ENCODE measurements around the gene MAPRE2.
"Not testable (repeated sequence)": the region's sequence is repeated elsewhere in the genome, so short reads cannot be mapped to it uniquely, and the experiment has no call there.

Gene MAPRE2

GRCh38 chr18:35127201-35127600, 86.0 kb downstream of the MAPRE2 start:
- no peak for DNase-seq

DNA sequence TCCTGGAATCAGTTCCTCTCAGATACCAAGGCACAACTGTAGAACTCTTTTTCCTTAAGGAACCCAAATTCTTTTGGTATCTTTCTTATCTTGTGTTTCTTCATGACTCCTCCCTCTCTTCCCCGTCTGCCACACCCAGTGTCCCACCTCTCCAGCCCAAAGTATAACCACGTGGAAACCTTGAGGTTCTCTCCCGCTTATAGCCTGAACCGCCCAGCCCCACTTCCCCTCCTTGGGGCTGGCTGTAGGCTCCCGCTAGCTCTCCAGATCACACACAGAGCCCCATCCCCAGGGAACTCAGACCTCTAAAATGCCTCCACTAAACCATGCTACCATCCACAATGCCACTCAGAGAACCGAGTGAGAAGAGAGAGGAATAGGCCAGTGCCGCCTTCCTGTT, 87.5 kb downstream of the MAPRE2 start:
- DNase-seq: no peak

DNA sequence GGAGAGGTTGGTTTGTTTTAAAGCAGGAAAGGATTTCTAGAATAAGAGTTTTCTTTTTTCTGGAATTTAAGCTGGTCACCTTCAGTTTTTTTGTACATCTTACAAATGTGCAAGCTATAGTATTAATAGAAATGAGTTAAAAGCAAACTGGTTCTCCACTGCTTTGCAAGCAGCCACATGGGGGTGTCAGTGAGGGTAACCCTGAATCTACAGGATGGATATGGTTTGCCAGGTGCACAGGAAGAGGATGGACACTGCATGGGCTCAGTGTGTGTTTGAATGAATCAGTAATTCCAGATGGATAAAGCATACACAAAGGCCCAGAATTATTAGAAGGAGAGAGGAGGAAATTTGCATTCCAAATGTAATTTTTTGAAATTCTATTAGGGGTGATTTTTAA, 89.0 kb downstream of the MAPRE2 start:
- no peak for DNase-seq

DNA sequence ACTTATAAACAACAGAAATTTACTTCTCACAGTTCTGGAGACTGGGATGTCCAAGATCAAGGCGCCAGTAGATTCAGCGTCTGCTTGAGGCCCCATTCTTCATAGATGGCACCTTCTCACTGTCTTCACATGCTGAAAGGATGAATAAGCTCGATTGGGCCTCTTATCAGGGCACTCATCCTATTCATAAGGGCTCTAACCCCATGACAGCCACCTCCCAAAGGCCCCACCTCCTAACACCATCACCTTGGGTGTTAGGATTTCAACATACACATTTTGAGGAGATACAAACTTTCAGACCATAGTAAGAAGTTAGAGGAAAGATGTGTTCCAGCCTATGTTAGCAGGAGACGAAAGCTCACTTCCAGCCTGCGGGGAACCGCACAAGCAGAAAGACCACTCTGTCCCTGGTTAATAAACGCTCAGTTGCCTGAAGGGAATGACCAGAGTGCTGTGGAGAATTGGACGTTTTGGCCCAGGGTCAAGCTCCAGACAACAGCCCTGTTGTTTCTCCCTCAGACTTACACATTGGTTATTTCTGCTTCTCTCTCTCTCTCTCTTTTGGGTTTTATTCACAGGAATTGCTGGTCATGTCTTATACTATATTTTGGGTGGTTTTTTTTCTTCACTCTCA, 90.3 kb downstream of the MAPRE2 start:
- DNase-seq: no peak

DNA sequence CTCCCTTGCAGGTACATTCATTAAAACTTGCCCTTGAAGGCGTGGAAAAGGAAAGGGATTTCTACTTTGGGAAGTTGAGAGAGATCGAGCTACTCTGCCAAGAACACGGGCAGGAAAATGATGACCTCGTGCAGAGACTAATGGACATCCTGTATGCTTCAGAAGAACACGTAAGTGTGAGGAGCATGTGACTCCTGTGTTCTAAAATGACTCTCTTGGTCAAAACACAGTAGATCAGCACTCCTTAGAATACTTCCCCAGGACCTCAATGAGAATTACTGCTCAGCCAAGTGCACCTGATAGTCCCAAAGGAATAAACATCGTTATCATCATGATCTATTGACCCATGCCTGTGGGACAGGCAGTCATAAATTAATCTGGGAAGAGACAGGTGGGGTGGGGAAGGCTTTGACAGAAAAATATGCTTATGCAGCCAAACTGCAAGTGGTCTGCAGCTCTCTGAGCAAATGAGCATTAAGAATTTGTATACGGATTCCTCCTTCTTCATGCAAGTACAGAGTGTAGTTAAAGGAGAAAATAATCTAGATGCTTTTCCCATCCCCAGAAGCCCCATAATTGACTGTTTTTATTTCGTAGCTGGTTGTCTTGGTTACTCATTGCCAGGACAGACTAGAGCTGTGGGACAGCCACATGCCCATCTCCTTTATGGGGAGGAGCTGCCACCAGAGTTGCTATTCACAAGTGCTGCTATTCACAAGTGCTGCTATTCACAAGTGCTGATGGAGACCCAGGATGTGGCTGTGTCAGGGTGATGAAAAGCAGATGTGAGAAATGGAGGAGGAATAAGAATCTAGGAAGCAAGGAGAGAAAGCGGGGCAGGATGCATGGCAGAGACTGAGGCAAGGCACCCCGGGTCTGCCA, 91.0 kb downstream of the MAPRE2 start:
- DNase-seq: no peak

GRCh38 chr18:35134190-35134730, 93.0 kb downstream of the MAPRE2 start:
- DNase-seq: no peak

DNA sequence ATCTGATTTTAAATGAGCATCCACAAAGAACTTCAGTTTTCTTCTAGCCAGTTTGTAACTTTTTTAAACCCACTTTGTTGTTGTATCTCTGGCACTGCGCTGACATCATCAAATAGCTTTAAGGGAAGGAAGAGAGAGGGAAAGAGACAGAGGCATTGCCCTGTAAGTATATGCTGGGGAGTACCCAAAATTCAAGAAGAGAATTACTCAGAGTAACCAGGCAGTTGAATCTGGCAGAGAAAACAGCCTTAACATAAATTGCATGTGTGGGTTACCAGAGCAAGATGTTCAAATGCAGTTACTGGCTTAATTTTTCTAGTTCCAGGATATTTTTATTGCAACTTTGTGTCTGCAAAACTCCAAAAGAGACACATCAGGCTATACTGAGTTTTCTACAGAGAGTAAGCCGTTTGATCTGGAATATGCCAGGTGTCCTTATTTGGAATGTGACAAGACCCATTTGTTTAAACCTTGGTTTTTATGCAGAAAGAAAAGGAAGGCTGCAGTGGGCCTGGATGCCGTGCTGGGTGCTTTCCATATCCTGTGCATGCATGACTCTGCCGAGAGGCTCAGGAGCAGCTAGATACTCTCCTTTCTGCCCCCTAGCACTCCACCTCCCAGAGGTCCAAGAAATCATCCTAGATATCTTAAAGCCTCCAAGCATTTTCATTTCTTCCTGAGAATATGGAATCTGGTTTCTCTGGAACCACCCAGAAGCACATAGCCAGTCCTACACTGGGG, 93.7 kb downstream of the MAPRE2 start:
- no peak for DNase-seq

DNA sequence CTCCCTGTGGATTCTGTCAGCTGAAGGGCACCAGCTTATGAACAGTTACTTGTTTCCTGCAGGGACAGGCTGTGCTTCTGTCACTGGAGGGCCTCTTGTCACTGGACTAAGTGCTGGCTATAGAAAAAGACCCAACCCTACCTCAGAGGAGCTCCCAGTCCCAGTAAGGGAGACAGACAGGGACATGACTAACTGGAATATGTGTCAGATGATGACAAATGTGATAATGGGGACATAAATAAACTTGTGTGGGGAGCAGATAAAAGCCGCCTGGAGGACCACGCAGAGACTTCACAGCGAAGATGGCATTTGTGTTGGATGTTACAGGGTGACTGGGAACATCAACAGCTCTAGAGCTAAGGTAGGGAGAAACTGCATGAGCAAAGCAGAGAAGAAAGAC, 95.0 kb downstream of the MAPRE2 start:
- no peak for DNase-seq

- no peak for DNase-seq
These were observed 95.7 kb downstream of the MAPRE2 start for GRCh38 chr18:35136885-35137284.

DNA sequence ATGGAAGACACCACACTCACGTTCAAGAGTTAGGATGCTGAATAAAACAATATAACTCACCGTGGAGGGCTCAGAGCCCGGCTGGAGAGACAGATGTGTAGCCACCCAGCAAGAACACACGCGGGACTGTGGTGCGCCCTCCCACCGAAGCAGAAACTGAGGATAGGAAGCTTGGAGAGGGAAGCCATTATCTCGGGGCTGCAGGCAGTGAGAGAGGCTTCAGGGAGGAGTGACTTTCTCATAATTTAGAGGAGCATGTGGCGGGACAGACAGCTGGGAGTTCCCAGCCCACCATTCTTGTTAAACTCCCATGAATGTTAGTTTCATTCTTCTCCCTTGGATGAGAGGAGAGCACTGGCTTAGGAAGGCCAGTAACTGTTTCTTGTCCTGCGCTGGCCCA, 96.4 kb downstream of the MAPRE2 start:
- no peak for DNase-seq

GRCh38 chr18:35138773-35139172, 97.6 kb downstream of the MAPRE2 start:
- DNase-seq: no peak

GRCh38 chr18:35139517-35139916, 98.3 kb downstream of the MAPRE2 start:
- no peak for DNase-seq

DNA sequence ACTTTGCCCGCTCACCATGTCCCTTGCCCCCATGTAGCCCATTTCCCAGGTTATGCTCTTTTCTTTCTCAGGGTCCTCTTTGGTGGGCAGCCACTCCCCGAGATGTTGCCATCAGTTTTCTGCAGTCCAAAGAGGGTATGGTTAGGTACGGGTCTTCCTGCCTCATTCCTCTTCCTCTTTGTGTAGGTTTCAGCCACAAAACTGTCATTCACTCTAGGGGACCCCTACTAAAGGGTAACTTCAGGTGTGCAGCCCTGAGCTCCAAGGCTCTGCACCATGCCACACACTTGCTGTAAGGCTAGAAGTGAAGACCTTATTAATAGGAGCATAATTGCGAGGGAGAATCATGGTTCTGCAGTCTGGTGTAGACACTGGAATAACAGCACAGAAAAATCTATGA, 99.9 kb downstream of the MAPRE2 start:
- no peak for DNase-seq

DNA sequence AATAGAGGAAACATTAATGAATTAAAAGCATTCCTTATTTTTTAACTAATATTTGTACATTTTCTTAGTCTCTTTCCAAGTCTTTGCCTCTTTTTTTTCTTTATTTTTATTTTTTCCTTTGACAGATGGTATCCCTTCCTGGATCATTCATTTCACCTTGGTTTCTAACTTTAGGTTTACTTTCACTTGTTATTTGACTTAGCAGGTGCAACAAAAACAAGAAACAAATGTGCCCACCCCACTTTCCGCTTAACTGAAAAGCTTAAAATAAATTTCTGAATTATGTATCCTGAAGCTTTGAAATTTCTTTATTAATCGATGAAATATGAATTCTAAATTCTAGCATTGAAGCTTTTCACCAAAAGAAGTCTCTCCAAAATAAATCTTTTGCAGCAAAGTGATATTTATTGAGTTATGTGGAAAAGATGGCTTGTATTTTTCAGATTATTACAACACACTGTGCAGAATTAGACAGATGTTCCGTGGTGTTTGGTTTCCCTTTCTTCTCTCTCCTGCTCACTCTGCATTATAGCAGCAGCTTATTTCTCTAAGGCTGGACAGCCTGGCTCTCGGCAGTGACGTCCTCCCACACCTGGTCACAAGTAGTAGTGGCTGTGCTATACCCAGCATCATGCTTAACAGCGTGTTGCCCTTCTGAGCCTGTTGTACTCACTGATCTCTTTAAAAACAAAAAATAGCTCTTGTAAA, 100.5 kb downstream of the MAPRE2 start:
- DNase-seq: no peak

- DNase-seq: no peak
These were observed 101.0 kb downstream of the MAPRE2 start for GRCh38 chr18:35142275-35142615.

DNA sequence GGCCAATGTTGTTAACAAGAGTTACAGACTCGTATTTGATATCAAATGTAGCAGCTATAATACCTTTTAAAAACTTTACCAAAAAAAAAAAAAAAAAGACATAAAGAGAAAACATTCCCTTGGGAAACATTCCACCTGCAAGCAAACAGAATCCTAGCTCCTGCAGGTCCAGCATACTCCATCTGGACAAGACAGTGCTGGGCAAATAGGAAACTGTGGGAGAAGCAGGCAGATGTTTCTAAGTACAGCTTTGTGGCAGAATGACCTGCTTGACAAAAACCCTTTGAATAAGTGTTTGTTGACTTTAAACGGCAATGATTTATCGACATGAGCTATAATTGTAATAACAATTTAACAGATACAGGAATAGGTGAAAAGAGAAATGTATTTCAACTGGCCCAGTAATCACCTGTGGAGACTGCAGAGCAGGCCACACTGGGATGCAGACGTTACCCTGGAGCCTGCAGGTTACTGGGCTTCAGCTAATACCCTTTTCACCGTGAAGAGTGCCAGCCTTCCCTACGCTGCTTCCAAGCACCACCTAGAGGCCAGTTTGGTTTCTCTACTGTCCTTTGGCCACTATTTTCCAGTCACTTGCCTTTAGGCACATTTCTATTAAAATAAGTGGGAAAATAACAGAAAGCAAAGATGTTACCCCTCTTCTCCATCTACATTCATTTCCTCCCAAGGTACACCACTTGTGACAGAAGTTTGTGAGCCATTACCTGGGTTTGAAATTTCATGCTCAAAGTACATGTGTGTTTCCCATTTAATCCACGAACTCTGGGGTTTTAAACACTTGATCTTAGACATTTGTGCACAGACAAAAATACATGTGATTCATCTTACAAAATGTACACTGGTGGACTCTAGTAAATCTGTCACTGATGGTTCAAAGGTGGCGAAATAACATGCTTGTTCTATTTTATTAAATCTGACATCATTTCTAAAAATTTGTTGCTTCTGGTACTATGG, 102.7 kb downstream of the MAPRE2 start:
- peak; percentile 12 for DNase-seq

DNA sequence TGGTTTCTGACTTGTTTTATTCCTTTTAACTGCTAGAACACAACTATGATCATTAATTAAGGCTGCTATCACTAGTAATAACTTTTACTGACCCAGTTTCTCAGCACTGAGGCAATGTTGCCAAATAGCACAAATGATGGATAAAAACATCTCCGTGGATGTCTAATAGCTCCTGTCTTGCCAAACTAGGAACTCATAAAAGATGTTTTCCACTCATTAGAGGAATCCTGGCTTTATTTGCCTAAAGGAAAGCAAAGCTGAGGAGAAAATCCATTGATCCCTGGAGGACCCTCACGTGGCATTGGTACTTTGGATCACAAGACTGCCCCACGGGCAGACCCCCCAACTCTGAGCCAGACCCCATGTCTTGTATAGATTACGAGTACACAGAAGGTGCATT, 103.5 kb downstream of the MAPRE2 start:
- DNase-seq: no peak

GRCh38 chr18:35150195-35150594, 109.0 kb downstream of the MAPRE2 start:
- not testable (repeated sequence) for DNase-seq

DNA sequence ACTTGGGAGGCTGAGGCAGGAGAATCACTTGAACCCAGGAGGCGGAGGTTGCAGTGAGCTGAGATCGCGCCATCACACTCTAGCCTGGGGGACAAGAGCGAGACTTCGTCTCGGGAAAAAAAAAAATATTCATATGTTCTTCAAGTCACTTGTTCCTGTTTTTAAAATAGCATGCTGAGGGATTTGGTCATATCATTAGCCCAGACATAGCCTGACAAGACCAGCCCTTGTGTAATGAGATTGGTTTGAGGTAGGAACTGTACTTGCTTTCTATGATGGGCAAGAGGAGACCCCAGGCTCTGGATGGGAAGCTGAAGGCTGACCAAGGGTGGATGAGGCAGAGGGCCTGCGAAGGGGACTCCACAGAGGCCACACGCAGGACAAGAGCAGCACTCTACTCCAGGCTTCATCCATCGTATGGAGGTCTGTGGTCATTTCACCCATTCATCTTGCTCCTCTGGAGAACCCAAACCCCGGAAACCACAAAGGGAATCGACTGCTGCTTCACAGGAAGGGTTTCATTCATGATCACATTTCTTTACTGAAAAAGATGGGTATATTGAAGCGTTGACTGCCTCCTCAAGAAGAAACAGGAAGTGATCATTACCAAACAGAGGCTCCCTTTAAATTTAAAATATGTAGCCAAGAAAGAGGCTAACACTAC, 112.5 kb downstream of the MAPRE2 start:
- DNase-seq: no peak

DNA sequence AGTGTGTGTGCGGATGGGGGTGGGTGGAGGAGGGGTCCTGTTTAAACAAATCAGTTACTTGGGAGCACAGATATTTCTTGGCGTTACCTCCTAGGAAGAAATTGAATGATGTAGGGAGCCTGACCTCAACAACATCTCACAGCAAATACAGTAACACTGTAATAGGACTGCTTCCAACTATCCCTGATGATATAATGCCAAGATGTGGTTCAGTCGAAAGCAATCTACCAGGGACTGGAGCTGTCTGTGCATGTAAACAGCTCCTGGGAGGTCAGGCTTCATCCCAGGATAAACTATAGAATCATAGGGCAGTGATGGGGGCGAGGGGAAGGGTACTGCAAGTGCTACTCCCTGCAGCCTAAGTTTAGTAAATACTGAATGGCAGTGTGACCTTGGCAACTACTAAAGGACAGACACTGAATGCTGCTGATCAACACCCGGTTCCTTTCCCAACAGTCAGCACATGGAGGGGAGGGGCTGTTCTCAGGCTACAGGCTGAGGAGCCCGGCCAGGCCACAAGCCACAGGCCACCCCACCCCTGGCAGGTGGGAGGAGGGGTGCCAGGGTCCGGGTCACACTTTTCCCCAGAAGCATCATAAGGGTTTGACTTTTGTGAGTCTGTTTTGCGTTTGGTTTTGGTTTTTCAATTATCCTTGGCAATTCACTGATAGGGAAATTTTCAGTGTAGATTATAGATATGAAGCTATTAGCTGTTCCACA, 114.3 kb downstream of the MAPRE2 start:
- DNase-seq: no peak
